Pancreas (tissue), 10 donors: ENCODE results near the gene BUB1. TPM values are rescaled to one million over a fixed set of nuclear protein-coding genes. Genes with fewer than 3 reads are reported as not detected.

Experiments
- ATAC-seq, 4 donors: fragments of 200-7000 bp; cut with Tn5 transposase; one replicate each; pipeline versions ENCODE4 v1.8.0 to v1.9.1; 2020; ENCODE audit warnings: mild to moderate bottlenecking in 4 of 4, moderate library complexity in 4 of 4
- DNase-seq, 6 donors: peaks; one replicate each; pipeline ENCODE4 v3.0.0-alpha.2; 2020
- FAIRE-seq: peaks from 2 replicates; lab custom pipeline; 2012; peaks lifted over from hg19 to GRCh38; lab: Jason Lieb, UNC
- H3K27ac ChIP-seq, 4 donors: fragments of 200-600 bp; sonication (generic); 1 replicate in 3 of 4; 2 replicates in 1 of 4; pipeline versions ENCODE4 v1.5.0 to v1.8.0; 2020
- H3K27me3 ChIP-seq, 4 donors: fragments of 200-600 bp; one replicate each; pipeline ENCODE4 v1.8.0; 2021
- H3K36me3 ChIP-seq, 3 donors: fragments of 200-600 bp; sonication (generic) in 1 of 3; one replicate each; pipeline versions ENCODE4 v1.5.0 to v1.8.0; 2020 to 2021
- H3K4me1 ChIP-seq, 3 donors: fragments of 200-600 bp; one replicate each; pipeline ENCODE4 v1.8.0; 2021
- H3K4me3 ChIP-seq, 4 donors: fragments of 200-600 bp; sonication (generic) in 2 of 4; one replicate each; pipeline versions ENCODE4 v1.5.0 to v1.8.0; 2020 to 2021
- H3K9me3 ChIP-seq, 4 donors: fragments of 200-600 bp; one replicate each; pipeline ENCODE4 v1.8.0; 2021
- CTCF ChIP-seq, 4 donors: fragments of 200-600 bp; sonication (generic) in 3 of 4; IDR thresholded peaks; one replicate each; pipeline versions ENCODE4 v1.5.0 to v1.8.0; 2021; ENCODE audit warnings: antibody characterized with exemption in 4 of 4
- WGBS, 2 donors: extraction: QIAGEN DNeasy Blood & Tissue Kit; methylation state at CpG; one replicate each; pipeline ENCODE4 v1.1.7; 2013; 5-methylcytosine and 5-hydroxymethylcytosine counted together
- intact Hi-C, 3 donors: fragments of 100-400 bp; cut with DNase I; formaldehyde crosslinking; loops; one replicate each; pipeline versions ENCODE4 v1.11.1 to v1.14.2; 2022
- polyA plus RNA-seq, 2 donors: library from polyadenylated mRNA; stranded (reverse); fragments of 200-250 nt; gene quantifications; one replicate each; pipeline ENCODE4 v1.2.3, GENCODE V29; 2013
- total RNA-seq, 6 donors: library from RNA; stranded (reverse); fragmentation: NEBNext Ultra II Directional in 4 of 6; extraction: Animal tissue kit (Norgen Biotek cat#: 25700) in 4 of 6; gene quantifications; one replicate each; pipeline versions ENCODE4 v1.2.1 to v1.2.4, GENCODE V29; 2021 to 2023
- donor health status: healthy with polysubstance abuse.
- donor health status: DM: no; HTN: no; CAD: no; lungs with moderate emphysema.
- donor health status: DM: no; HTN: no; CAD: no.
- donor health status: control.
- donor health status: control.
- donor health status: Bipolar disorder and iron deficiency.
- donor health status: DM: yes; HTN: yes; CAD: no.
- donor health status: DM: no; HTN: no; CAD: no.
- donor health status: DM: no; HTN: no; CAD: no.
- donor health status: DM: yes; HTN: yes; CAD: no.

BUB1 gene
- total and polyA plus RNA-seq, 8 donors, result 0.04 to 1.4 (median 0.17) TPM; not detected in 1

GRCh38 chr2:110675679-110676078, 2.2 kb downstream of the BUB1 start:
- no peak overlapping the region for H3K4me3 ChIP-seq
- H3K27ac ChIP-seq, result no peak overlapping the region
- intact Hi-C loops, result no loop called here
- no peak for FAIRE-seq
- no peak for ATAC-seq
- no peak for DNase-seq
- H3K9me3 ChIP-seq, result no peaks in the 10 kb centered on the region
- H3K4me1 ChIP-seq, result peaks cover 0 to 7% (median 0%) of the 10 kb centered on the region in 3 donors
- H3K27me3 ChIP-seq, result no peaks in the 10 kb centered on the region
- H3K36me3 ChIP-seq, result no peaks in the 10 kb centered on the region
- 82 to 84% methylated on average over 6 of the region's 6 CpGs for WGBS, 2 donors
- TF ChIP-seq CTCF (IDR thresholded peaks at IDR 0.05), result no peak

- no peak for TF ChIP-seq CTCF (IDR thresholded peaks at IDR 0.05)
- 59 to 62% methylated on average over 7 of the region's 7 CpGs for WGBS, 2 donors
- no peak for ATAC-seq
- no peaks in the 10 kb centered on the region for H3K36me3 ChIP-seq
- FAIRE-seq, result no peak
- peaks cover 0 to 7% (median 0%) of the 10 kb centered on the region in 3 donors for H3K4me1 ChIP-seq
- H3K27me3 ChIP-seq, result no peaks in the 10 kb centered on the region
- no peak overlapping the region for H3K4me3 ChIP-seq
- intact Hi-C loops, result no loop called here
- no peak overlapping the region for H3K27ac ChIP-seq
- DNase-seq, result no peak
- no peaks in the 10 kb centered on the region for H3K9me3 ChIP-seq
Measured at GRCh38 chr2:110674620-110675555, 3.0 kb downstream of the BUB1 start.

GRCh38 chr2:110673201-110673600, 4.7 kb downstream of the BUB1 start:
- no peaks in the 10 kb centered on the region for H3K27me3 ChIP-seq
- DNase-seq (no peak), ATAC-seq (no peak), FAIRE-seq (no peak)
- TF ChIP-seq CTCF (IDR thresholded peaks at IDR 0.05), result no peak
- H3K4me3 ChIP-seq, result no peak overlapping the region
- no peaks in the 10 kb centered on the region for H3K9me3 ChIP-seq
- H3K27ac ChIP-seq, result no peak overlapping the region
- intact Hi-C loops, result no loop called here
- H3K4me1 ChIP-seq, result peaks cover 0 to 4% (median 0%) of the 10 kb centered on the region in 3 donors
- WGBS, 2 donors, result 94 to 97% methylated on average over 4 of the region's 4 CpGs
- H3K36me3 ChIP-seq, result no peaks in the 10 kb centered on the region

- ATAC-seq (no peak), DNase-seq (no peak), FAIRE-seq (no peak)
- 94 to 97% methylated on average over 5 of the region's 5 CpGs for WGBS, 2 donors
- Histone ChIP-seq H3K36me3 (no peaks in the 10 kb centered on the region), H3K9me3 (no peaks in the 10 kb centered on the region), H3K4me1 (no peaks in the 10 kb centered on the region), H3K27me3 (no peaks in the 10 kb centered on the region), H3K27ac (no peak overlapping the region), H3K4me3 (no peak overlapping the region)
- no peak for TF ChIP-seq CTCF (IDR thresholded peaks at IDR 0.05)
- intact Hi-C loops, result no loop called here
Measured at GRCh38 chr2:110670826-110671225, 7.0 kb downstream of the BUB1 start.

- FAIRE-seq, result no peak
Measured at GRCh38 chr2:110669079-110669478, 8.8 kb downstream of the BUB1 start.

More at GRCh38 chr2:110669079-110669478, 8.8 kb downstream of the BUB1 start:
- H3K9me3 ChIP-seq, result no peaks in the 10 kb centered on the region
- H3K27ac ChIP-seq, result no peak overlapping the region
- no peak for ATAC-seq
- H3K27me3 ChIP-seq, result no peaks in the 10 kb centered on the region
- no peaks in the 10 kb centered on the region for H3K36me3 ChIP-seq
- DNase-seq, result no peak
- H3K4me3 ChIP-seq, result no peak overlapping the region
- intact Hi-C loops, result no loop called here
- 82 to 84% methylated on average over 1 of the region's 1 CpG for WGBS, 2 donors
- TF ChIP-seq CTCF (IDR thresholded peaks at IDR 0.05), result no peak
- no peaks in the 10 kb centered on the region for H3K4me1 ChIP-seq
